Activated CD8-positive, alpha-beta memory T cell treated with anti-CD3 and anti-CD28 coated beads for 1 hour (primary cell): ENCODE data around the gene LHX6.

ENCODE experiments used
- DNase-seq, 2 donors: peaks; one replicate each; pipeline ENCODE4 v3.0.0-alpha.2; 2020; ENCODE audit warnings: low read depth in 1 of 2; ENCODE audit errors: extremely low read depth in 1 of 2

The LHX6 gene

GRCh38 chr9:122158202-122158601, 70.6 kb downstream of the LHX6 start:
- no peak for DNase-seq

GRCh38 chr9:122155796-122156195, 73.0 kb downstream of the LHX6 start:
- DNase-seq: no peak
